Ascending aorta (tissue), 2 donors: ENCODE data around the gene ATP6V0A1. TPM values are rescaled to one million over a fixed set of nuclear protein-coding genes. Genes with fewer than 3 reads are reported as not detected.
"Not testable (repeated sequence)": the region's sequence is repeated elsewhere in the genome, so short reads cannot be mapped to it uniquely, and the experiment has no call there.

ENCODE experiments used
- DNase-seq, 2 donors: peaks; one replicate each; pipeline ENCODE4 v3.0.0-alpha.2; 2019; ENCODE audit warnings: low spot score in 2 of 2
- H3K27ac ChIP-seq, 2 donors: fragments of 200-600 bp; sonication (generic); one replicate each; pipeline ENCODE4 v1.5.1; 2016 to 2017; ENCODE audit warnings: mild to moderate bottlenecking in 1 of 2
- H3K27me3 ChIP-seq: fragments of 200-600 bp; sonication (generic); one replicate; pipeline ENCODE4 v1.5.1; 2017
- H3K36me3 ChIP-seq, 2 donors: fragments of 200-600 bp; sonication (generic); one replicate each; pipeline ENCODE4 v1.5.1; 2016
- H3K4me1 ChIP-seq, 2 donors: fragments of 200-600 bp; sonication (generic); one replicate each; pipeline ENCODE4 v1.5.1; 2016 to 2017; ENCODE audit warnings: mild to moderate bottlenecking in 1 of 2
- H3K4me3 ChIP-seq, 2 donors: fragments of 200-600 bp; sonication (generic); one replicate each; pipeline ENCODE4 v1.5.1; 2016 to 2017; ENCODE audit warnings: mild to moderate bottlenecking in 1 of 2
- H3K9me3 ChIP-seq, 2 donors: fragments of 200-600 bp; sonication (generic); one replicate each; pipeline ENCODE4 v1.5.1; 2016
- CTCF ChIP-seq, 3 experiments: fragments of 200-600 bp in 2 of 3; fragments of 450-650 bp in 1 of 3; sonication (generic) in 2 of 3; IDR thresholded peaks; one replicate each; pipeline ENCODE4 v1.5.1; 2016 to 2019; ENCODE audit warnings: antibody characterized with exemption in 3 of 3, mild to moderate bottlenecking in 1 of 3, moderate library complexity in 1 of 3
- intact Hi-C: fragments of 100-400 bp; cut with DNase I; formaldehyde crosslinking; loops from one replicate; pipeline ENCODE4 v1.15.1; 2023
- total RNA-seq: library from RNA; depleted of rRNA; stranded (reverse); fragments of >200 nt; gene quantifications from one replicate; pipeline ENCODE4 v1.1.0, GENCODE V29; 2016

Gene ATP6V0A1
- total RNA-seq, 1 donor from 2014 or later, result 59.0 TPM

- Histone ChIP-seq H3K36me3 (peaks cover 0 to 4% of the 10 kb centered on the region in 2 donors), H3K4me1 (peaks cover 0 to 19% of the 10 kb centered on the region in 2 donors), H3K4me3 (peak overlapping the region; percentile 82 to 83), H3K9me3 (no peaks in the 10 kb centered on the region), H3K27me3 (no peaks in the 10 kb centered on the region), H3K27ac (peak overlapping the region; percentile 82 to 91)
- intact Hi-C loops, result loop anchor here (2.0 kb wide), 2 partner anchors 17 to 23 kb away; partner anchors contain the start of genes NAGLU and PSMC3IP
- TF ChIP-seq CTCF (IDR thresholded peaks at IDR 0.05), result no peak
- no peak for DNase-seq
These were observed 95.2 kb downstream of the ATP6V0A1 start for GRCh38 chr17:42553866-42554249.

GRCh38 chr17:42554250-42555121 is 95.8 kb downstream of the ATP6V0A1 start:
- no peak for TF ChIP-seq CTCF (IDR thresholded peaks at IDR 0.05)
- Histone ChIP-seq H3K27ac (peak overlapping the region; percentile 82 to 91), H3K27me3 (no peaks in the 10 kb centered on the region), H3K9me3 (no peaks in the 10 kb centered on the region), H3K36me3 (peaks cover 0 to 4% of the 10 kb centered on the region in 2 donors), H3K4me3 (peak overlapping the region; percentile 82 to 83), H3K4me1 (peaks cover 0 to 19% of the 10 kb centered on the region in 2 donors)
- peak in 1 of 2 donors; percentile 93 for DNase-seq
- intact Hi-C loops, result loop anchor here (2.0 kb wide), 2 partner anchors 18 to 22 kb away; partner anchors contain the start of genes NAGLU and PSMC3IP

- H3K27me3 ChIP-seq, result no peaks in the 10 kb centered on the region
- intact Hi-C loops, result loop anchor here (2.0 kb wide), 2 partner anchors 18 to 22 kb away; partner anchors contain the start of genes NAGLU and PSMC3IP
- peak overlapping the region; percentile 82 to 91 for H3K27ac ChIP-seq
- no peak for TF ChIP-seq CTCF (IDR thresholded peaks at IDR 0.05)
- DNase-seq, result no peak
- H3K9me3 ChIP-seq, result no peaks in the 10 kb centered on the region
- H3K4me1 ChIP-seq, result peaks cover 0 to 19% of the 10 kb centered on the region in 2 donors
- peak overlapping the region; percentile 82 to 83 for H3K4me3 ChIP-seq
- peaks cover 0 to 4% of the 10 kb centered on the region in 2 donors for H3K36me3 ChIP-seq
These were observed 96.5 kb downstream of the ATP6V0A1 start for GRCh38 chr17:42555122-42555622.

GRCh38 chr17:42555961-42556617 is 97.4 kb downstream of the ATP6V0A1 start:
- not testable (repeated sequence) for H3K36me3 ChIP-seq, H3K27ac ChIP-seq, H3K27me3 ChIP-seq, DNase-seq, H3K4me3 ChIP-seq, H3K9me3 ChIP-seq
- intact Hi-C loops, result loop anchor here (2.0 kb wide), 2 partner anchors 19 to 21 kb away; partner anchors contain the start of genes NAGLU and PSMC3IP
- H3K4me1 ChIP-seq, result peaks cover 0 to 19% of the 10 kb centered on the region in 2 donors

- TF ChIP-seq CTCF (IDR thresholded peaks at IDR 0.05), result no peak
- intact Hi-C loops, result no loop called here
- no peaks in the 10 kb centered on the region for H3K9me3 ChIP-seq
These were observed 100.4 kb downstream of the ATP6V0A1 start for GRCh38 chr17:42559075-42559474.

More at GRCh38 chr17:42559075-42559474, 100.4 kb downstream of the ATP6V0A1 start:
- Histone ChIP-seq H3K4me1 (peaks cover 5 to 28% of the 10 kb centered on the region in 2 donors), H3K4me3 (no peak overlapping the region), H3K36me3 (no peaks in the 10 kb centered on the region), H3K27ac (no peak overlapping the region), H3K27me3 (no peaks in the 10 kb centered on the region)
- DNase-seq, result no peak
